Progenitor cell of endocrine pancreas (in vitro differentiated cells): ENCODE data around the gene DCC. TPM values are rescaled to one million over a fixed set of nuclear protein-coding genes. Genes with fewer than 3 reads are reported as not detected.

Experiments
- DNase-seq: peaks from one replicate; pipeline ENCODE4 v3.0.0; 2021; ENCODE audit warnings: low spot score; ENCODE audit not compliant: unreplicated experiment
- H3K27ac Mint-ChIP-seq: 2 replicates; pipeline ENCODE4 v1.8.0; 2021; ENCODE audit warnings: mild to moderate bottlenecking, moderate library complexity, mixed read lengths
- H3K27me3 Mint-ChIP-seq: 2 replicates; pipeline ENCODE4 v1.8.0; 2021; ENCODE audit warnings: mixed read lengths
- H3K36me3 Mint-ChIP-seq: 2 replicates; pipeline ENCODE4 v1.8.0; 2022; ENCODE audit warnings: mixed read lengths; ENCODE audit not compliant: insufficient read depth
- H3K4me1 Mint-ChIP-seq: 2 replicates; pipeline ENCODE4 v1.8.0; 2021; ENCODE audit warnings: low read depth, mixed read lengths
- H3K4me3 Mint-ChIP-seq: 2 replicates; pipeline ENCODE4 v1.8.0; 2021; ENCODE audit warnings: low read depth, mild to moderate bottlenecking, moderate library complexity, mixed read lengths
- H3K9me3 Mint-ChIP-seq: 2 replicates; pipeline ENCODE4 v1.8.0; 2021; ENCODE audit warnings: low read depth, mixed read lengths
- CTCF ChIP-seq: fragments of 200-600 bp; sonication (generic); IDR thresholded peaks from one replicate; pipeline ENCODE4 v1.5.0; 2021; ENCODE audit warnings: antibody characterized with exemption, mild to moderate bottlenecking; ENCODE audit not compliant: unreplicated experiment
- total RNA-seq: library from RNA; stranded (reverse); gene quantifications from 2 replicates; pipeline ENCODE4 v1.2.1, GENCODE V29; 2021

Gene DCC
- total RNA-seq, 1 donor from 2014 or later, result 8.4 TPM

GRCh38 chr18:52341608-52342381 is 1.8 kb downstream of the DCC start:
- TF ChIP-seq CTCF, result no peak
- Mint-ChIP-seq H3K27ac (no peak overlapping the region), H3K9me3 (no peaks in the 10 kb centered on the region), H3K36me3 (no peaks in the 10 kb centered on the region), H3K4me1 (peaks cover 29% of the 10 kb centered on the region), H3K4me3 (no peak overlapping the region), H3K27me3 (peaks cover 57% of the 10 kb centered on the region)
- peak; percentile 14 for DNase-seq

- Mint-ChIP-seq H3K4me3 (no peak overlapping the region), H3K4me1 (peaks cover 32% of the 10 kb centered on the region), H3K36me3 (no peaks in the 10 kb centered on the region), H3K27me3 (peaks cover 51% of the 10 kb centered on the region), H3K27ac (no peak overlapping the region), H3K9me3 (no peaks in the 10 kb centered on the region)
- no peak for TF ChIP-seq CTCF
- no peak for DNase-seq
These were observed 2.5 kb downstream of the DCC start for GRCh38 chr18:52342456-52342855.

GRCh38 chr18:52343138-52343537 is 3.1 kb downstream of the DCC start:
- H3K4me3 Mint-ChIP-seq, result no peak overlapping the region
- no peak overlapping the region for H3K27ac Mint-ChIP-seq
- H3K9me3 Mint-ChIP-seq, result peaks cover 2% of the 10 kb centered on the region
- TF ChIP-seq CTCF, result peak; percentile 57
- H3K4me1 Mint-ChIP-seq, result peaks cover 32% of the 10 kb centered on the region
- H3K36me3 Mint-ChIP-seq, result no peaks in the 10 kb centered on the region
- H3K27me3 Mint-ChIP-seq, result peaks cover 44% of the 10 kb centered on the region
- DNase-seq, result no peak

GRCh38 chr18:52343731-52344340 is 3.8 kb downstream of the DCC start:
- no peak overlapping the region for H3K27ac Mint-ChIP-seq
- H3K4me3 Mint-ChIP-seq, result no peak overlapping the region

GRCh38 chr18:52344881-52345280 is 4.9 kb downstream of the DCC start:
- H3K9me3 Mint-ChIP-seq, result peaks cover 5% of the 10 kb centered on the region
- H3K36me3 Mint-ChIP-seq, result no peaks in the 10 kb centered on the region
- TF ChIP-seq CTCF, result no peak
- no peak overlapping the region for H3K27ac Mint-ChIP-seq
- DNase-seq, result no peak
- peaks cover 26% of the 10 kb centered on the region for H3K27me3 Mint-ChIP-seq
- no peak overlapping the region for H3K4me3 Mint-ChIP-seq
- peaks cover 35% of the 10 kb centered on the region for H3K4me1 Mint-ChIP-seq

More at GRCh38 chr18:52343731-52344340, 3.8 kb downstream of the DCC start:
- Mint-ChIP-seq H3K36me3 (no peaks in the 10 kb centered on the region), H3K4me1 (peaks cover 32% of the 10 kb centered on the region), H3K9me3 (peaks cover 5% of the 10 kb centered on the region), H3K27me3 (peaks cover 37% of the 10 kb centered on the region)
- no peak for TF ChIP-seq CTCF
- no peak for DNase-seq
